DOHH2 (cell line): ENCODE results near the gene CELF5.

Source experiments
- EZH2phosphoT487 ChIP-seq: fragments of 200-600 bp; sonication (generic); IDR thresholded peaks from 2 replicates; pipeline ENCODE4 v1.6.1; 2017; ENCODE audit warnings: borderline replicate concordance, mild to moderate bottlenecking, antibody characterized with exemption, low read length, moderate library complexity, mixed read lengths
- TF ChIP-seq, protein P1 (sequence below): fragments of 200-600 bp; sonication (generic); IDR thresholded peaks from one replicate; pipeline ENCODE4 v1.5.1; 2014; ENCODE audit warnings: antibody characterized with exemption, mild to moderate bottlenecking, low read depth, low read length; ENCODE audit not compliant: poor library complexity, severe bottlenecking

DNA sequence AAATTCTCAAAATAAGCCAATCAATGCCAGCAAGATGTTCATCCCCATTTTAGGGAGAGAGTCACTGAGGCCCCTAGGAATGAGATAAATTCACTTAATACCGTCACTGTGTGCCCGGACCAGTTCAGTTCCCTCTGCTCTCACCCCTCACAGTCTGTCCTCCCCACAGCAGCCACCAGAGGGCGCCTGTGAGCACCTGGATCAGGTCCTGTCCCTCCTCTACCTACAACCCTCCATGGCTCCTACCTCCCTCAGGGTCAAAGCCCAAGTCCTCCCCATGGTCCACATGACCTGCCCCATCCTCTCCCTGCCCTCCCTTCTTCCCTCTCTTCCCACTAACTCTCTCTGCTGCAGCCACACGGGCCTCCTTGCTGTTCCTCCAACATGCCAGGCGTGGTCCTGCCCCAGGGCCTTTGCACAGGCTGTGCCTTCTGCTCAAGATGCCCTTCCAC, 100.0 kb downstream of the CELF5 start:
- TF ChIP-seq, protein P1, sequence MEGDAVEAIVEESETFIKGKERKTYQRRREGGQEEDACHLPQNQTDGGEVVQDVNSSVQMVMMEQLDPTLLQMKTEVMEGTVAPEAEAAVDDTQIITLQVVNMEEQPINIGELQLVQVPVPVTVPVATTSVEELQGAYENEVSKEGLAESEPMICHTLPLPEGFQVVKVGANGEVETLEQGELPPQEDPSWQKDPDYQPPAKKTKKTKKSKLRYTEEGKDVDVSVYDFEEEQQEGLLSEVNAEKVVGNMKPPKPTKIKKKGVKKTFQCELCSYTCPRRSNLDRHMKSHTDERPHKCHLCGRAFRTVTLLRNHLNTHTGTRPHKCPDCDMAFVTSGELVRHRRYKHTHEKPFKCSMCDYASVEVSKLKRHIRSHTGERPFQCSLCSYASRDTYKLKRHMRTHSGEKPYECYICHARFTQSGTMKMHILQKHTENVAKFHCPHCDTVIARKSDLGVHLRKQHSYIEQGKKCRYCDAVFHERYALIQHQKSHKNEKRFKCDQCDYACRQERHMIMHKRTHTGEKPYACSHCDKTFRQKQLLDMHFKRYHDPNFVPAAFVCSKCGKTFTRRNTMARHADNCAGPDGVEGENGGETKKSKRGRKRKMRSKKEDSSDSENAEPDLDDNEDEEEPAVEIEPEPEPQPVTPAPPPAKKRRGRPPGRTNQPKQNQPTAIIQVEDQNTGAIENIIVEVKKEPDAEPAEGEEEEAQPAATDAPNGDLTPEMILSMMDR, result peak; percentile 95
- TF ChIP-seq EZH2phosphoT487, result no peak
